Activated CD8-positive, alpha-beta T cell treated with anti-CD3 and anti-CD28 coated beads for 36 hours (primary cell): ENCODE results near the gene HOXD10. TPM values are rescaled to one million over a fixed set of nuclear protein-coding genes. Genes with fewer than 3 reads are reported as not detected.

Experiments used
- ATAC-seq: fragments of 200-7000 bp; cut with Tn5 transposase; one replicate; pipeline ENCODE4 v1.10.0; 2021; ENCODE audit warnings: mild to moderate bottlenecking, moderate library complexity
- CTCF ChIA-PET: fragments of 350-600 bp; sonication (Branson Sonifier 250); formaldehyde crosslinking; loops from one replicate; lab custom pipeline; 2021; ENCODE audit warnings: antibody characterized with exemption; lab: Charles Lee
- POLR2A ChIA-PET: fragments of 350-600 bp; sonication (Branson Sonifier 250); formaldehyde crosslinking; loops from one replicate; lab custom pipeline; 2021; ENCODE audit warnings: antibody characterized with exemption; lab: Charles Lee
- DNase-seq: peaks from one replicate; pipeline ENCODE4 v3.0.0-alpha.2; 2020
- H3K27ac Mint-ChIP-seq: one replicate; pipeline ENCODE4 v1.8.0; 2021; ENCODE audit warnings: mild to moderate bottlenecking, mixed read lengths
- H3K27me3 Mint-ChIP-seq: one replicate; pipeline ENCODE4 v1.8.0; 2021; ENCODE audit warnings: mixed read lengths
- H3K36me3 Mint-ChIP-seq: one replicate; pipeline ENCODE4 v1.8.0; 2021; ENCODE audit warnings: low read depth, mixed read lengths
- H3K4me1 Mint-ChIP-seq: one replicate; pipeline ENCODE4 v1.8.0; 2021; ENCODE audit warnings: low read depth, mixed read lengths
- H3K4me3 Mint-ChIP-seq: one replicate; pipeline ENCODE4 v1.8.0; 2021; ENCODE audit warnings: mild to moderate bottlenecking, moderate library complexity, mixed read lengths
- H3K9me3 Mint-ChIP-seq: one replicate; pipeline ENCODE4 v1.8.0; 2021; ENCODE audit warnings: mixed read lengths
- intact Hi-C: fragments of 100-400 bp; cut with micrococcal nuclease; formaldehyde crosslinking; loops from one replicate; pipeline ENCODE4 v1.10.0; 2022
- total RNA-seq, 2 experiments: library from RNA; stranded (reverse); gene quantifications; one replicate each; pipeline ENCODE4 v1.2.3, GENCODE V29; 2021
- TF ChIP-seq, protein P1 (sequence below): fragments of 200-600 bp; IDR thresholded peaks from one replicate; pipeline ENCODE4 v1.8.0; 2022; ENCODE audit warnings: antibody characterized with exemption, mild to moderate bottlenecking

HOXD10 gene
- total RNA-seq, 2 experiments from 2014 or later: not detected

DNA sequence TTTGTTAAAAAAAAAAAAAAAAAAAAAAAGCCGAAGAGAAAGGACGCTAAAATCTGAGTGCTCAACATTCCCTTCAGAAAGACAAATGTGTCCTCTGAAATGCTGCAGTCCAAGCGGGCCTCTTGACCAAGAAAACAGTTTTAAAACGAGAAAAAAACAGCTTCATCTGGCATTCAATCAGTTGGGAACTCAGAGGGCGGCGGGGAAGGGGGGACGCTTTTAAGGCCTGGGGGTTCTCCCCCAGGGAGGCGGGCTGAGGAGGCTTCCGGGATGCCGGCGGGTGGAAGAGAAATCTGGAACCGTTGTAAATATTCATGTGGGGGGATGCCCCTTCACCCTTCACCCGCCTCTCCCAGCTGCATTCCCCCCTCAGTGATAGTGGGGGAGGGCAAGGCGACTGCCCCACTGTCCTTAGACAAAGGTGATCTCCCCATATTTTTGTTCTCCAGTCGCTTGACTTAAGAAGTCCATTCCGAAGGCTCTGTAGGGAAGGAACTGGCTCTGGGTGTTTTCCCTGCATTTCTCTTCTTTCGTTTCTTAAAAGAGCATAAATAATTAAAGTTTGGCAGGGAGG lies 12.7 kb upstream of the HOXD10 start:
- peaks cover under 1% of the 10 kb centered on the region for H3K36me3 Mint-ChIP-seq
- ATAC-seq (no peak), DNase-seq (no peak)
- CTCF ChIA-PET: interaction anchor here (1.2 to 2.8 kb wide), 6 partner anchors 9 to 416 kb away, joined by 3 to 15 read pairs (median 4); no protein-coding TSS in a partner anchor
- H3K9me3 Mint-ChIP-seq: no peaks in the 10 kb centered on the region
- H3K4me1 Mint-ChIP-seq: peaks cover 19% of the 10 kb centered on the region
- no peak overlapping the region for H3K4me3 Mint-ChIP-seq
- intact Hi-C loops: no loop called here
- H3K27me3 Mint-ChIP-seq: peaks cover 82% of the 10 kb centered on the region
- POLR2A ChIA-PET: interaction anchor here (1.6 kb wide), 1 partner anchor 24 kb away, joined by 5 read pairs; no protein-coding TSS in a partner anchor
- H3K27ac Mint-ChIP-seq: no peak overlapping the region
- TF ChIP-seq, protein P1, sequence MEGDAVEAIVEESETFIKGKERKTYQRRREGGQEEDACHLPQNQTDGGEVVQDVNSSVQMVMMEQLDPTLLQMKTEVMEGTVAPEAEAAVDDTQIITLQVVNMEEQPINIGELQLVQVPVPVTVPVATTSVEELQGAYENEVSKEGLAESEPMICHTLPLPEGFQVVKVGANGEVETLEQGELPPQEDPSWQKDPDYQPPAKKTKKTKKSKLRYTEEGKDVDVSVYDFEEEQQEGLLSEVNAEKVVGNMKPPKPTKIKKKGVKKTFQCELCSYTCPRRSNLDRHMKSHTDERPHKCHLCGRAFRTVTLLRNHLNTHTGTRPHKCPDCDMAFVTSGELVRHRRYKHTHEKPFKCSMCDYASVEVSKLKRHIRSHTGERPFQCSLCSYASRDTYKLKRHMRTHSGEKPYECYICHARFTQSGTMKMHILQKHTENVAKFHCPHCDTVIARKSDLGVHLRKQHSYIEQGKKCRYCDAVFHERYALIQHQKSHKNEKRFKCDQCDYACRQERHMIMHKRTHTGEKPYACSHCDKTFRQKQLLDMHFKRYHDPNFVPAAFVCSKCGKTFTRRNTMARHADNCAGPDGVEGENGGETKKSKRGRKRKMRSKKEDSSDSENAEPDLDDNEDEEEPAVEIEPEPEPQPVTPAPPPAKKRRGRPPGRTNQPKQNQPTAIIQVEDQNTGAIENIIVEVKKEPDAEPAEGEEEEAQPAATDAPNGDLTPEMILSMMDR: no peak

DNA sequence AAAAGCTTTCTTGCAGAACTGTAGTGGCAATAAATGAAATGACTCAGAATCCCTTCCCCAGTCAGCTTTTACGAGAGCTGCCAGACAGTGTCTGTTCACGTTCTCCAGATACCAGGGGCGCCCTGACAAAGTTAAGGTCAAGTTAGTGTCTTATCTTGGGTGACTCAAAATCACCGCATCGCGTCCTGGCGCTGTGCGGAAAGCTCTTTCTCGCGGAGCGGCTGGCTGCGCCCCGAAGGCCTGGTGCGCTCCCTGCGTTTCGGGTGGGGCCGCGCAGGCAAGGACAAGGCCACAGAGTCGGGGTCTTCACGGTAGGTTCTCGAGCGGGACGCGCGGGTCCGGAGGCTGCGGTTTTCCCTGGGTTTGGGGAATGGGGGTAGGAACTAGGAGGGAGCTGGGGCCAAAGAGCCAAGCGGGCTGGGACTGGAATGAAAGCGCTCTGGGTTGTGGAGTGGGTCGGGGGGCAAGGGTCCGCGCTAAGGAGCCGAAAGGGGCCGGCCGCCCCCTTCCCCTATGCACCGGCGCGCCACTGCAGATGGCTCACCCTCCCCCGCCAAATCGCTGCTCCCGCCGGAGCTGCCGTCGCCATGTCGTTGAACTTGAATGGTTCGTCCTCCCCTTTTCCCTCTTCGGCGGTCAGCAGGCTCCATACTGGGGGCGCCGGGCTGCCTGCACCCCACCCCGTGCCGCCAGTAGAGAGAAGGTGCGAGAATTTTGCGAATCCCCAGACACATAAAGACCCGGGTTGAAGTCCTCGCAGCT lies 12.1 kb upstream of the HOXD10 start:
- H3K4me3 Mint-ChIP-seq: no peak overlapping the region

DNA sequence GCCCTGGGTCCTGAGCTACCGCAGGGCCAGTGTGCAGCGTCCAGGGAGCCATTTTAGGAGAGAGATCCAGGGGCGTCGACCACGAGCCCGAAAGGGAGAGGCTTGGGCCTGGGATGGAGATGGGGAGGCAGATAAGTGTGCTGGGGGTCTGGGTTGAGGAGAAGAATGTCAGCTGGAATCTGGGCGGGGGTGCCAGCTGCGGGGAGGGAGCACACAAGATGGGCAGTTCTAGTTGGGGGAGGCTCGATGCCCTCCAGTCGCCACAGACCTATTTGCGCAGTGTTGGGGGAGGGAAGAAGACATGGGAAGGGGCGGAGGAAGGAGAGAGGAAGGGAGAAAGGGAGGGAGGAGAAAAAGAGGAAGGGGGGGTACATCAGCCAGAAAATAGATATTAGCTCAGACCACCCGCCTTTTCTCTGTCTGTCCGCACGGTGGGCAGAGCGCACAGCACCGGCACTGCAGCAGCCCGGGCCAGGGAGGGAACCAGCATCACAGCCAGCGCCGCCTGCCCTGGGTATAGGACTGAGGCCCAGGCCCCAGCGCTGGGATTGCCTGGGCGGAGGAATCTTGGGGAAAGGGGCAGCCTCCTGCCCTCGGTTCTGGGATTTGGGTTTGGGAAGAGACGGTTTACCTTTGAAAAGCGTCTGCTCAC lies 11.4 kb upstream of the HOXD10 start:
- peaks cover 85% of the 10 kb centered on the region for H3K27me3 Mint-ChIP-seq
- CTCF ChIA-PET: interaction anchor here (0.6 to 2.8 kb wide), 5 partner anchors 9 to 55 kb away, joined by 3 to 15 read pairs (median 4); no protein-coding TSS in a partner anchor
- peaks cover 23% of the 10 kb centered on the region for H3K4me1 Mint-ChIP-seq
- H3K36me3 Mint-ChIP-seq: peaks cover 3% of the 10 kb centered on the region
- intact Hi-C loops: no loop called here
- TF ChIP-seq, protein P1: no peak
- no peak overlapping the region for H3K27ac Mint-ChIP-seq
- H3K4me3 Mint-ChIP-seq: no peak overlapping the region
- ATAC-seq (no peak), DNase-seq (no peak)
- peaks cover 2% of the 10 kb centered on the region for H3K9me3 Mint-ChIP-seq
- POLR2A ChIA-PET: interaction anchor here (1.6 kb wide), 1 partner anchor 25 kb away, joined by 5 read pairs; no protein-coding TSS in a partner anchor

More for the DNA sequence above, 12.1 kb upstream of the HOXD10 start:
- ChIA-PET CTCF (interaction anchor here (1.2 to 2.8 kb wide), 6 partner anchors 9 to 56 kb away, joined by 3 to 15 read pairs (median 4); no protein-coding TSS in a partner anchor), POLR2A (interaction anchor here (1.6 kb wide), 1 partner anchor 25 kb away, joined by 5 read pairs; no protein-coding TSS in a partner anchor)
- peaks cover 2% of the 10 kb centered on the region for H3K9me3 Mint-ChIP-seq
- no peak overlapping the region for H3K27ac Mint-ChIP-seq
- peaks cover 23% of the 10 kb centered on the region for H3K4me1 Mint-ChIP-seq
- peaks cover 3% of the 10 kb centered on the region for H3K36me3 Mint-ChIP-seq
- intact Hi-C loops: no loop called here
- TF ChIP-seq, protein P1: no peak
- H3K27me3 Mint-ChIP-seq: peaks cover 82% of the 10 kb centered on the region
- DNase-seq (peak; percentile 44), ATAC-seq (no peak)

GRCh38 chr2:176105730-176106580 lies 10.6 kb upstream of the HOXD10 start:
- Mint-ChIP-seq H3K4me1 (peaks cover 23% of the 10 kb centered on the region), H3K4me3 (peak overlapping the region; percentile 20), H3K9me3 (peaks cover 2% of the 10 kb centered on the region), H3K27ac (no peak overlapping the region), H3K36me3 (peaks cover 3% of the 10 kb centered on the region), H3K27me3 (peaks cover 83% of the 10 kb centered on the region)
- intact Hi-C loops: no loop called here
- ChIA-PET POLR2A (no interaction called here), CTCF (interaction anchor here (0.6 to 2.8 kb wide), 4 partner anchors 8 to 25 kb away, joined by 3 to 15 read pairs (median 4); no protein-coding TSS in a partner anchor)
- TF ChIP-seq, protein P1: no peak
- no peak for DNase-seq
- ATAC-seq: peak; percentile 21
